GM12878 (cell line): ENCODE measurements around the gene ZBTB38. TPM values are rescaled to one million over a fixed set of nuclear protein-coding genes. Genes with fewer than 3 reads are reported as not detected.

Experiments
- ATAC-seq: fragments of 200-7000 bp; cut with Tn5 transposase; 3 replicates; pipeline ENCODE4 v1.9.1; 2020; ENCODE audit warnings: mild to moderate bottlenecking, moderate library complexity
- BruUV-seq: library from RNA; stranded (reverse); fragments of 400-500 nt; replicated peaks from 2 replicates; lab custom pipeline; 2021; lab: Mats Ljungman, UMichigan
- CTCF ChIA-PET: fragments of 300-600 bp; sonication (Branson Sonifier 250); formaldehyde crosslinking; extraction: SDS; loops from one replicate; lab custom pipeline; 2021; ENCODE audit warnings: inconsistent platforms; lab: Yijun Ruan, JAX
- POLR2A ChIA-PET: fragments of 350-600 bp; formaldehyde crosslinking; extraction: SDS; loops from one replicate; lab custom pipeline; 2021; ENCODE audit warnings: inconsistent platforms; lab: Charles Lee
- RAD21 ChIA-PET: fragments of 300-600 bp; sonication (Branson Sonifier 250); formaldehyde crosslinking; loops from one replicate; lab custom pipeline; 2023; ENCODE audit warnings: antibody characterized with exemption; ENCODE audit not compliant: unreplicated experiment; lab: Charles Lee
- SMC1A ChIA-PET: fragments of 300-600 bp; sonication (Branson Sonifier 250); formaldehyde crosslinking; loops from one replicate; lab custom pipeline; 2023; ENCODE audit not compliant: unreplicated experiment, uncharacterized antibody; lab: Charles Lee
- DNase-seq: peaks from one replicate; pipeline ENCODE4 v3.0.0-alpha.2; 2011; ENCODE audit warnings: low read depth, low spot score
- FAIRE-seq: peaks from 3 replicates; lab custom pipeline; 2011; peaks lifted over from hg19 to GRCh38; lab: Jason Lieb, UNC
- H2AFZ ChIP-seq: 2 replicates; pipeline ENCODE4 v1.6.0; 2011; ENCODE audit warnings: low read depth, low read length, control low read depth; ENCODE audit not compliant: control insufficient read depth
- H3K27ac ChIP-seq: 2 replicates; pipeline ENCODE4 v1.5.1; 2011; ENCODE audit warnings: control low read depth; ENCODE audit not compliant: control insufficient read depth, insufficient read depth
- H3K27me3 ChIP-seq, 2 experiments: replicated peaks in 1 of 2; 2 replicates each; pipeline versions ENCODE4 v1.6.0 to v1.6.1; 2011; ENCODE audit warnings: low read length in 1 of 2; ENCODE audit not compliant: control insufficient read depth in 2 of 2, insufficient read depth in 2 of 2
- H3K36me3 ChIP-seq, 2 experiments: 2 replicates each; pipeline ENCODE4 v1.5.1; 2011; ENCODE audit warnings: low read length in 1 of 2; ENCODE audit not compliant: control insufficient read depth in 2 of 2, insufficient read depth in 2 of 2
- H3K4me1 ChIP-seq: 2 replicates; pipeline ENCODE4 v1.6.1; 2011; ENCODE audit warnings: mild to moderate bottlenecking, low read length, moderate library complexity, mixed read lengths; ENCODE audit not compliant: control insufficient read depth, insufficient read depth
- H3K4me2 ChIP-seq: 2 replicates; pipeline ENCODE4 v1.6.0; 2011; ENCODE audit warnings: control low read depth; ENCODE audit not compliant: control insufficient read depth, insufficient read depth
- H3K4me3 ChIP-seq: fragments of 200-600 bp; sonication (generic); 2 replicates; pipeline ENCODE4 v1.5.1; 2016
- H3K79me2 ChIP-seq: 2 replicates; pipeline ENCODE4 v1.6.0; 2011; ENCODE audit warnings: low read length; ENCODE audit not compliant: control insufficient read depth, insufficient read depth
- H3K9ac ChIP-seq: 2 replicates; pipeline ENCODE4 v1.8.0; 2011; ENCODE audit warnings: low read length, control low read depth, mixed read lengths; ENCODE audit not compliant: control insufficient read depth, insufficient read depth
- H3K9me3 ChIP-seq: replicated peaks from 3 replicates; pipeline ENCODE4 v1.5.1; 2011; ENCODE audit warnings: mild to moderate bottlenecking, low read length; ENCODE audit not compliant: control insufficient read depth, insufficient read depth
- H4K20me1 ChIP-seq: 2 replicates; pipeline ENCODE4 v1.6.0; 2011; ENCODE audit not compliant: control insufficient read depth, insufficient read depth
- CHD1 ChIP-seq: IDR thresholded peaks from 2 replicates; pipeline ENCODE4 v1.6.1; 2012; ENCODE audit warnings: low read depth, low read length, improper control_type of control experiment
- CREB1 ChIP-seq: IDR thresholded peaks from 2 replicates; pipeline ENCODE4 v1.6.1; 2012; ENCODE audit warnings: low read depth, mild to moderate bottlenecking, inconsistent platforms
- CREM ChIP-seq: IDR thresholded peaks from 2 replicates; pipeline ENCODE4 v1.6.1; 2014; ENCODE audit warnings: antibody characterized with exemption, low read depth
- FOXK2 ChIP-seq: fragments of 450-650 bp; IDR thresholded peaks from 2 replicates; pipeline ENCODE4 v1.6.1; 2017; ENCODE audit warnings: mild to moderate bottlenecking, moderate library complexity
- HCFC1 ChIP-seq: fragments of 150-350 bp; IDR thresholded peaks from 2 replicates; pipeline ENCODE4 v1.6.1; 2014; ENCODE audit warnings: low read length
- NFYB ChIP-seq: IDR thresholded peaks from 2 replicates; pipeline ENCODE4 v1.6.1; 2011; ENCODE audit warnings: low read depth, mild to moderate bottlenecking, low read length, improper control_type of control experiment, moderate library complexity; ENCODE audit not compliant: insufficient read depth
- RUNX3 ChIP-seq: IDR thresholded peaks from 2 replicates; pipeline ENCODE4 v1.6.1; 2012; ENCODE audit warnings: low read length, inconsistent platforms
- TCF3 ChIP-seq: IDR thresholded peaks from 2 replicates; pipeline ENCODE4 v1.6.1; 2012; ENCODE audit warnings: low read depth, mild to moderate bottlenecking, low read length, borderline replicate concordance; ENCODE audit not compliant: insufficient read depth
- ZBED1 ChIP-seq: IDR thresholded peaks from 2 replicates; pipeline ENCODE4 v1.6.1; 2016; ENCODE audit warnings: borderline replicate concordance
- WGBS: methylation state at CpG from one replicate; pipeline ENCODE4 v1.1.6; 2016; ENCODE audit warnings: low lambda C conversion rate; ENCODE audit not compliant: insufficient replicate concordance, insufficient coverage; ENCODE audit errors: missing lambda C conversion rate; 5-methylcytosine and 5-hydroxymethylcytosine counted together
- in situ Hi-C: fragments of 300-500 bp; cut with MboI; formaldehyde crosslinking; loops from 9 replicates; pipeline ENCODE4 v1.14.3; 2018; ENCODE audit warnings: mixed read lengths
- intact Hi-C: fragments of 100-400 bp; cut with micrococcal nuclease; formaldehyde crosslinking; loops from one replicate; pipeline ENCODE4 v1.14.2; 2022; ENCODE audit not compliant: unreplicated experiment
- polyA plus RNA-seq, 11 experiments: library from polyadenylated mRNA; depleted of rRNA in 4 of 11; unstranded in 6 of 11; stranded (reverse) in 5 of 11; fragments of >200 nt; fragmentation: Nextera tagmentation in 4 of 11; fragmentation: Illumina TruSeq in 1 of 11; extraction: Ambion mirVana in 4 of 11; extraction: Trizol in 1 of 11; gene quantifications; 1 replicate in 1 of 11; 2 replicates in 10 of 11; pipeline versions ENCODE4 v1.2.1 to v1.2.3, GENCODE V29; 2011 to 2016; ENCODE audit warnings: inconsistent platforms in 2 of 11, missing spikeins in 2 of 11, low read depth in 1 of 11
- total RNA-seq, 4 experiments: library from RNA; depleted of rRNA in 3 of 4; stranded (reverse); fragments of >200 nt in 3 of 4; fragmentation: Illumina TruSeq in 1 of 4; extraction: Trizol in 1 of 4; gene quantifications; 2 replicates each; pipeline versions ENCODE4 v1.2.1 to v1.2.3, GENCODE V29; 2013 to 2021

Gene ZBTB38
- total and polyA plus RNA-seq, 10 of the 15 experiments (the other 5 are each of a cell fraction or from before 2014, with no cell fraction given): 34.2 to 115 (median 88.6) TPM

GRCh38 chr3:141394560-141394959, 26.3 kb downstream of the ZBTB38 start:
- Histone ChIP-seq H3K4me2 (no peak overlapping the region), H3K79me2 (peaks cover 71% of the 10 kb centered on the region), H2AFZ (no peak overlapping the region), H4K20me1 (no peaks in the 10 kb centered on the region), H3K4me3 (no peak overlapping the region), H3K27me3 (no peaks in the 10 kb centered on the region), H3K9ac (no peak overlapping the region), H3K9me3 (peaks cover 22% of the 10 kb centered on the region), H3K4me1 (peaks cover 17% of the 10 kb centered on the region), H3K36me3 (peaks cover 0 to 21% of the 10 kb centered on the region in 2 experiments; a peak in 2 of 4 replicates), H3K27ac (no peak overlapping the region)
- ChIA-PET CTCF (no interaction called here), POLR2A (interaction anchor here (0.8 to 1.0 kb wide), 2 partner anchors 10 to 16 kb away, joined by 3 to 4 read pairs; no protein-coding TSS in a partner anchor), SMC1A (interaction anchor here (0.8 to 1.0 kb wide), 2 partner anchors 11 to 15 kb away, joined by 3 read pairs; no protein-coding TSS in a partner anchor), RAD21 (interaction anchor here (1.0 to 1.5 kb wide), 2 partner anchors 9 to 15 kb away, joined by 3 to 6 read pairs; no protein-coding TSS in a partner anchor)
- ATAC-seq (no peak), DNase-seq (no peak), FAIRE-seq (no peak)
- intact Hi-C loops: no loop called here
- TF ChIP-seq HCFC1 (no peak), CREB1 (no peak), CHD1 (no peak), FOXK2 (no peak), NFYB (no peak), TCF3 (no peak), RUNX3 (no peak), ZBED1 (no peak), CREM (no peak)
- BruUV-seq: no TSS peak
- 0% methylated on average over 3 of the region's 3 CpGs for whole genome bisulfite sequencing
- in situ Hi-C loops: no loop called here
